ENCODE results near the gene CAGE1.

The CAGE1 gene

DNA sequence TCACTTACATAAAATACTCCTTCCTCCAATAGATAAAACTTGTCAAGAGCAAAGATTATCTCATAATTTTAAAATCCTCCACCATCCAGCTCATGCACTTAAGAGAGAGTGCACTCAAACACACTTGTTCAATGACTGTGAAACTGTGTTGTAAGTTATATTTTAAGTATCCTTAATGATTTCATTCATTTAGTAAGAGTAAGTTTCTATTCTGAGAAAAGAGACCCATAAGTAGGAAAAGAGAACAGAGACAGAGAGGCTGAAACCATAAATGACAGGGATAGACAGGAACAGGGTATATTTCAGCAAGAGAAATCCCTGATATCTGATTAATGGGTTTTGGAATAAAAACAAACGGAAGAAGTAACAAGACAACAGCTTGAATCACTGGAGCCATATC lies 84.7 kb downstream of the CAGE1 start:
- no peak for DNase-seq

DNA sequence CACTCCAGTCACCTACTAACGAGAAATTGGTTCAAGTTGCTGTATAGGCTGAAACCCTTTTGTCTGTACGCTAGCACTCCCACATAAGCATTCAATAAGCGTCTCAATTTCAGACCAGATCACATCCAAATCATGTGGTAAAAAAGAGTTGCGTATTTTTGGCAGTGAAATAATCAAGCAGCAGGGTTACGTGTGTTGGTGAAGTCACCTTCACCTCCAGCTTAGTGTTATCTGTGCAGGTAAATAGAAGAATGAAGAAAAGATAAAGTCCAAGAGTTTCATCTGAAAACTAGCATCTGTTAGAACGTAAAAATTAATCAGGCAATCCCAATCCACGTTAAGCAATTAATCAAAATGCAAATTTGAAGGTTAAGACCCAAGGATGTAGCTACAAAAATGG lies 87.8 kb downstream of the CAGE1 start:
- DNase-seq = no peak

DNA sequence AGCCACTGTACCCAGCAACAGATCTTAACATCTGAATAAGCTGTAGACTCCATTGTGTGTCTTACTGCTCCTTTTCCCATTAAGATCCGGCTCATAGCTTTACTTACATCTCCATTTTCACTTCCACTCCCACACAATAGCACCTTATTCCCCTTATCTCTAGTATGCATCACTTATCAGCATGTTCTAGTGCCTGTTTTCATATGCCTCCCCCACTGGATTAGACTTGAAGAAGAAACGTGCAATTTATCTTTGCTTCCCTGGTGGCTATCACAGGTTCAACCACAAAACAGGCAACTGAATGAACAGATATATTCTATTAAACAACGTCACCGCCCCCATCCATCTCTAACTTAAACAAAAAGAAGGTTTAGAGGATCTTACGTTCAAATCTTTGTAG lies 88.6 kb downstream of the CAGE1 start:
- DNase-seq = no peak

DNA sequence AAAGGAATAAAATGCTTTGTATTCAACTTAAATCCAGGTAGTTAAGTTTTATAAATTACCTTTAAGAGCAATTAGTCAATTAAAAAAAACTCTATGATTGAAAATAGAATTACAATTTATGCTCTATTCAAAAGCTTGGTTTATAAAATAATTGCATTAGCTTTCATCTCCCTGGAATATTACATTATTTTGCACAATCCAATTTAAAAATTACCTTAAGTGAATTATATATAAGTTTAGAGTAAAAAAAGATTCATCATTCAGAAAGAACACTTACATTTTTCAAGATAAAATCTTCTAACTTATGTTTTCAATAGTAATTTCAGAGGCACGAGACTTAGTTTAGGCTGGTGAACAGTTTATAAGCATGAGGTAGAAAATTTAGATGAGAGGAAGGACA lies 91.4 kb downstream of the CAGE1 start:
- DNase-seq = no peak

DNA sequence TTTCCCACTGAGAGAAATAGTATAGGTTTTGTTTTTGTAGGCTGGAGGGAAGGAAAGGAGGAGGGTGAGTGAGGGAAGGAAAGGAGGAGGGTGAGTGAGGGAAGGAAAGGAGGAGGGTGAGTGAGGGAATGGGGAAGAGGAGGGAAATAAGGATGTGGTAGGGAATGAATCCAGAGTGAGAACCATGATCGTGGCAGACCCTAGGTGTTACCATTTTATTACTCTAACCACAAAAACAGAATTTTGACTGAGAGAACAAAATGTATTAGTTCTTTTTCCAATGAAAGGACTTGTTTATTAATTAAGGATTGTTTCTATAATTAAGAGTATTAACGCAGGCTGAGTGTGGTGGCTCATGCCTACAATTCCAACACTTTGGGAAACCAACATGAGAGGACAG lies 92.9 kb downstream of the CAGE1 start:
- no peak for DNase-seq

DNA sequence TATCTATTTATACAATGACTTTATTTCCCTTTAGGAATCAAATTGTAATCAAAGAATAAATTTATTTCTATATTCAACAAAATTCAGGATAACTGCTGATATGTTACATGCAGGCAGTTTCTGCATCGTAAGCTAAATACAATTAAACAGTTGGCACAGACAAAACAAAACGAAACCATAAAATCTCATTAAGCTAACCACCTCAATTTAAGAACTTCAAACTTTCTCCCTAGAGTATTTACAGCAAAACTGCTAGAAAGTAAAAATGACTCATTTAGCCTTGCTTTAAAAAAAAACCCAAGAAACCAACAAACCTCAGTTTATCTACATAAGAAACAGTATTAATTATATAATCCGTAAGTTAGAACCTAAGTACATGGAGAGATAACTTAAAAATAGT lies 93.6 kb downstream of the CAGE1 start:
- no peak for DNase-seq

DNA sequence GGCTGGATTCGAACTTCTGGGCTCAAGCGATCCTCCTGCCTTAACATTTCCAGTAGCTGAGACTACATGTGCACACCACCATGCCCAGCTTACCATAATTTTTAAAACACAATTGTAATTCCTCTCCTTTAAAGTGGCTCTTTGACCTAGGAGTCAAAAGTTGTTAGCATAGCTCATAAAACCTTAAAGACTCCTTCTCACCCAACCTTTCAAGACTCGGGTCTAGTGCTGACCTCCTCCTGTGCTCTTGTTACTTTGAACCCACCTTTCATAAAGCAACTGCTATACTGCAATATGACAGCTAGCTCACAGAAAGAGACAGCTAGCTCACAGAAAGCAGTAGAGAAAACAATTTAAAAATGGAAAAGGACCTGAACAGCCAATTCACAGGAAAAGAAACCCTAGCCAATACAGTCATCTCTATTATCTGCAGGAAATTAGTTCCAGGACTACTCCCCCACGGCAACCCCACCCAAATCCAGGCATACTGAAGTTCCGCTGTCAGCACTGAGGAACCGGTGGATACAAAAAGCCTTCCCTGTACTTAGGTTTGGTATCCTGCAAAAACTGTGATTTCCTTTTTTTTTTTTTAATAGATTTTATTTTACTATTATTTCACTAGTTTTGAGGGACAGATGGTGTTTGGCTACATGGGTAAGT lies 96.8 kb downstream of the CAGE1 start:
- no peak for DNase-seq

DNA sequence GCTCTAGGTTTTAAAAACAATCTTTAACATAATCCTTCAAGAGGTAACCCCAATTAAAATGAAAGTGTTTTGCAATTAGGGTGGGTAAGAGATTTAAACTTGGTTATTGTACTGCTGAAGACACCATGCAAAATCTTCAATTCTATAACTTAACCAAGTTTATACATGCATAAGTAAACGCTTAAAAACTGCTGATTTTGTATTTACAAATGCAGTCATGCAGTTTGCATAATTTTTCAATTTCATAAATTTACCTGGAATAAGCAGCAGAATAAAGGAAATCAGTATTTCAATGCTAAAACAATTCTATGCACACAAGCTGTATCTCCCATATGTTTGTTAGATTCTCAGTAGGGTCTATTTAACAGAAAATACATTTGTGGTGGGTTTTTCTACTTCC lies 99.5 kb downstream of the CAGE1 start:
- DNase-seq = no peak

DNA sequence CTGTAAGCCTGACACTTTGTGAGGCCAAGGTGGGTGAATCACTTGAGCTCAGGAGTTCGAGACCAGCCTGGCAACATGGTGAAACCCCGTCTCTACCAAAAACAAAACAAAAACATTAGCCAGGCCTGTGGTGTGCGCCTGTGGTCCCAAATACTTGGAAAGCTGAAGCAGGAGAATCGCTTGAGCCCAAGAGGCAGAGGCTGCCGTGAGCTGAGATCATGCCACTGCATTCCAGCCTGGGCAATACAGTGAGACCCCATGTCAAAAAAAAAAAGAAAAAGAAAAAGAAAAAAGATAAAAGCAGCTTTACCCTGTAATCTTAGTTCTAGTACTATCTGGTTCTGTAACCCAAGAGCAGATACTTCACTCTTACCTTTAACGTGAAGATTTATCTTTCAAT lies 104.1 kb downstream of the CAGE1 start:
- no peak for DNase-seq

DNA sequence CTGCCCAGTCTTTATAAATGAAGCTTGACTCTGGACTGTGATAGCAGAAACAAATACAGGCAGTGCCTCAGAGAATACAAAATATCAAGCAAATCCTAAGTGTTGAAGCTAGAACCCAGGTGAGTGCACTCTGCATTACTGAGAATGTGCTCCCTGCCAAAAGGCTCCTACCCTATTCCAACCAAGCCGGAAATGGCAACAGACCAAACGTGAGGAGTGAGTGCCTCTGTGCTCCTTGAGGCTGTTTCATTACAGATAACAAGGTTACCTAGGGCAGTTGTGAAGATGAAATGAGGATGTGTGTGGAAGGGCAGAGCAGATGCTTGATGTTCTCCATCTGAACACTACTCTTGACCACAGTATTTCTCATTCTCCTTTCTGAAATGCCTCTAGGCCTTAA lies 105.9 kb downstream of the CAGE1 start:
- no peak for DNase-seq

DNA sequence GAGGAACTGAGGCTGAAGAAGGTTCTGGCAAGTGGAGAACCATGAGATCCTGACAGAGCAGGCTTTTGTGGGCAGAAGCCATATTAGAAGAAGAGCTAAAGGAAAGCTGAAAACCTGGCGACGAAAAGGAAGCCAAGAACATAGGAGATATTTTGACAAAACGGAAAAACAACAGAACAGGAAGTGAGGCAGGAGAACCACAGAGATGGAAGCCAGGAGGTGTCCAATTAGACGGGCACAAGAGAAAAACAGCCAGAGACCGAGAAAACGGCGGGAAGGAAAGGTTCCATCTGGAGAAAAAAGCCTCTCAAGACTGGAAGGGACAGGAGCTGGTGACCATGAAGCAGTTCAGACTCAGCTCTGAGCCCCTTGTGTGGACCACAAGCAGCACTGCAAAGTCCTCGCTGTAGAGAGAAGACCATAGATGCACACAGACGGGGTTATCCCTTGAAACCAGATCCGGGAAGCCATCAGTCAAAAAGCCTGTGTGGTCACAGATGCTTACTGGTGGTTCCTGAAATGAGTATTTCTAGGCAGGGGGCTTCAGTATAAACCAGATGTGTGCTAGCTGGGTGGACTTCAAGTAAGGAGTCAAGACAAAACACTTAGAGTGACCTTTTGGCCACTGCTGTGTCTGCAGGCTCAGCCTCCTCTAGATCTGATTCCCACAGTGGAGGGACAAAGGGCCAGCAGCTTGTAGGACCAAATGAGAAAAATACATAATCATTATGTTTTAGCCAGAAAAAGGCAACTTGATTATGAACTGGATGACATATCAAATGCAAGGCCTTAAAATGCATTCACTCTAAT lies 107.2 kb downstream of the CAGE1 start:
- DNase-seq = no peak

Measured in NCI-H146 (cell line).